GM12878 (cell line): ENCODE data around the gene RANGAP1. TPM values are rescaled to one million over a fixed set of nuclear protein-coding genes. Genes with fewer than 3 reads are reported as not detected.

Source experiments
- ATAC-seq: fragments of 200-7000 bp; cut with Tn5 transposase; 3 replicates; pipeline ENCODE4 v1.9.1; 2020; ENCODE audit warnings: mild to moderate bottlenecking, moderate library complexity
- BruUV-seq: library from RNA; stranded (reverse); fragments of 400-500 nt; replicated peaks from 2 replicates; lab custom pipeline; 2021; lab: Mats Ljungman, UMichigan
- CTCF ChIA-PET: fragments of 300-600 bp; sonication (Branson Sonifier 250); formaldehyde crosslinking; extraction: SDS; loops from one replicate; lab custom pipeline; 2021; ENCODE audit warnings: inconsistent platforms; lab: Yijun Ruan, JAX
- POLR2A ChIA-PET: fragments of 350-600 bp; formaldehyde crosslinking; extraction: SDS; loops from one replicate; lab custom pipeline; 2021; ENCODE audit warnings: inconsistent platforms; lab: Charles Lee
- RAD21 ChIA-PET: fragments of 300-600 bp; sonication (Branson Sonifier 250); formaldehyde crosslinking; loops from one replicate; lab custom pipeline; 2023; ENCODE audit warnings: antibody characterized with exemption; ENCODE audit not compliant: unreplicated experiment; lab: Charles Lee
- SMC1A ChIA-PET: fragments of 300-600 bp; sonication (Branson Sonifier 250); formaldehyde crosslinking; loops from one replicate; lab custom pipeline; 2023; ENCODE audit not compliant: unreplicated experiment, uncharacterized antibody; lab: Charles Lee
- DNase-seq: peaks from one replicate; pipeline ENCODE4 v3.0.0-alpha.2; 2011; ENCODE audit warnings: low read depth, low spot score
- FAIRE-seq: peaks from 3 replicates; lab custom pipeline; 2011; peaks lifted over from hg19 to GRCh38; lab: Jason Lieb, UNC
- H2AFZ ChIP-seq: 2 replicates; pipeline ENCODE4 v1.6.0; 2011; ENCODE audit warnings: low read depth, low read length, control low read depth; ENCODE audit not compliant: control insufficient read depth
- H3K27ac ChIP-seq: 2 replicates; pipeline ENCODE4 v1.5.1; 2011; ENCODE audit warnings: control low read depth; ENCODE audit not compliant: control insufficient read depth, insufficient read depth
- H3K27me3 ChIP-seq, 2 experiments: replicated peaks in 1 of 2; 2 replicates each; pipeline versions ENCODE4 v1.6.0 to v1.6.1; 2011; ENCODE audit warnings: low read length in 1 of 2; ENCODE audit not compliant: control insufficient read depth in 2 of 2, insufficient read depth in 2 of 2
- H3K36me3 ChIP-seq, 2 experiments: 2 replicates each; pipeline ENCODE4 v1.5.1; 2011; ENCODE audit warnings: low read length in 1 of 2; ENCODE audit not compliant: control insufficient read depth in 2 of 2, insufficient read depth in 2 of 2
- H3K4me1 ChIP-seq: 2 replicates; pipeline ENCODE4 v1.6.1; 2011; ENCODE audit warnings: mild to moderate bottlenecking, low read length, moderate library complexity, mixed read lengths; ENCODE audit not compliant: control insufficient read depth, insufficient read depth
- H3K4me2 ChIP-seq: 2 replicates; pipeline ENCODE4 v1.6.0; 2011; ENCODE audit warnings: control low read depth; ENCODE audit not compliant: control insufficient read depth, insufficient read depth
- H3K4me3 ChIP-seq: fragments of 200-600 bp; sonication (generic); 2 replicates; pipeline ENCODE4 v1.5.1; 2016
- H3K79me2 ChIP-seq: 2 replicates; pipeline ENCODE4 v1.6.0; 2011; ENCODE audit warnings: low read length; ENCODE audit not compliant: control insufficient read depth, insufficient read depth
- H3K9ac ChIP-seq: 2 replicates; pipeline ENCODE4 v1.8.0; 2011; ENCODE audit warnings: low read length, control low read depth, mixed read lengths; ENCODE audit not compliant: control insufficient read depth, insufficient read depth
- H3K9me3 ChIP-seq: replicated peaks from 3 replicates; pipeline ENCODE4 v1.5.1; 2011; ENCODE audit warnings: mild to moderate bottlenecking, low read length; ENCODE audit not compliant: control insufficient read depth, insufficient read depth
- H4K20me1 ChIP-seq: 2 replicates; pipeline ENCODE4 v1.6.0; 2011; ENCODE audit not compliant: control insufficient read depth, insufficient read depth
- BACH1 ChIP-seq: fragments of 450-650 bp; IDR thresholded peaks from 2 replicates; pipeline ENCODE4 v1.6.1; 2017; ENCODE audit warnings: mild to moderate bottlenecking, borderline replicate concordance
- BMI1 ChIP-seq: fragments of 450-650 bp; IDR thresholded peaks from 2 replicates; pipeline ENCODE4 v1.6.1; 2016; ENCODE audit warnings: mild to moderate bottlenecking, moderate library complexity, borderline replicate concordance
- CHD2 ChIP-seq: IDR thresholded peaks from 2 replicates; pipeline ENCODE4 v1.6.1; 2011; ENCODE audit warnings: low read depth, low read length, improper control_type of control experiment, borderline replicate concordance
- GATAD2B ChIP-seq: fragments of 450-650 bp; conservative IDR thresholded peaks from 2 replicates; pipeline ENCODE4 v1.6.1; 2017; ENCODE audit warnings: low read depth, mild to moderate bottlenecking, moderate library complexity
- NBN ChIP-seq: fragments of 450-650 bp; IDR thresholded peaks from 2 replicates; pipeline ENCODE4 v1.6.1; 2016
- NFIC ChIP-seq: IDR thresholded peaks from 2 replicates; pipeline ENCODE4 v1.6.1; 2012; ENCODE audit warnings: low read depth, mild to moderate bottlenecking, inconsistent platforms, low read length, moderate library complexity
- NFYB ChIP-seq: IDR thresholded peaks from 2 replicates; pipeline ENCODE4 v1.6.1; 2011; ENCODE audit warnings: low read depth, mild to moderate bottlenecking, low read length, improper control_type of control experiment, moderate library complexity; ENCODE audit not compliant: insufficient read depth
- NR2F1 ChIP-seq: fragments of 450-650 bp; conservative IDR thresholded peaks from 2 replicates; pipeline ENCODE4 v1.6.1; 2017; ENCODE audit warnings: mild to moderate bottlenecking
- NRF1 ChIP-seq: conservative IDR thresholded peaks from 2 replicates; pipeline ENCODE4 v1.6.1; 2011; ENCODE audit warnings: mild to moderate bottlenecking, low read depth, low read length, improper control_type of control experiment
- POLR2AphosphoS2 ChIP-seq: IDR thresholded peaks from 2 replicates; pipeline ENCODE4 v1.6.1; 2011; ENCODE audit warnings: low read depth, mild to moderate bottlenecking, low read length, improper control_type of control experiment, moderate library complexity
- POLR2AphosphoS5 ChIP-seq: IDR thresholded peaks from 2 replicates; pipeline ENCODE4 v1.6.1; 2011; ENCODE audit warnings: mild to moderate bottlenecking, low read length, inconsistent platforms
- RFX5 ChIP-seq: IDR thresholded peaks from 2 replicates; pipeline ENCODE4 v1.6.1; 2011; ENCODE audit warnings: low read depth, low read length, improper control_type of control experiment
- SP1 ChIP-seq: IDR thresholded peaks from one replicate; pipeline ENCODE4 v1.6.1; 2011; ENCODE audit warnings: low read depth, low read length
- SPI1 ChIP-seq: IDR thresholded peaks from 2 replicates; pipeline ENCODE4 v1.6.1; 2011; ENCODE audit warnings: low read depth, mild to moderate bottlenecking, low read length, moderate library complexity, borderline replicate concordance; ENCODE audit not compliant: insufficient read depth
- SREBF2 ChIP-seq: IDR thresholded peaks from 2 replicates; pipeline ENCODE4 v1.6.1; 2012; ENCODE audit warnings: mild to moderate bottlenecking, low read length
- ZNF24 ChIP-seq: fragments of 450-650 bp; IDR thresholded peaks from 2 replicates; pipeline ENCODE4 v1.6.1; 2017; ENCODE audit warnings: antibody characterized with exemption, mild to moderate bottlenecking
- WGBS: methylation state at CpG from one replicate; pipeline ENCODE4 v1.1.6; 2016; ENCODE audit warnings: low lambda C conversion rate; ENCODE audit not compliant: insufficient replicate concordance, insufficient coverage; ENCODE audit errors: missing lambda C conversion rate; 5-methylcytosine and 5-hydroxymethylcytosine counted together
- in situ Hi-C: fragments of 300-500 bp; cut with MboI; formaldehyde crosslinking; loops from 9 replicates; pipeline ENCODE4 v1.14.3; 2018; ENCODE audit warnings: mixed read lengths
- intact Hi-C: fragments of 100-400 bp; cut with micrococcal nuclease; formaldehyde crosslinking; loops from one replicate; pipeline ENCODE4 v1.14.2; 2022; ENCODE audit not compliant: unreplicated experiment
- polyA plus RNA-seq, 11 experiments: library from polyadenylated mRNA; depleted of rRNA in 4 of 11; unstranded in 6 of 11; stranded (reverse) in 5 of 11; fragments of >200 nt; fragmentation: Nextera tagmentation in 4 of 11; fragmentation: Illumina TruSeq in 1 of 11; extraction: Ambion mirVana in 4 of 11; extraction: Trizol in 1 of 11; gene quantifications; 1 replicate in 1 of 11; 2 replicates in 10 of 11; pipeline versions ENCODE4 v1.2.1 to v1.2.3, GENCODE V29; 2011 to 2016; ENCODE audit warnings: inconsistent platforms in 2 of 11, missing spikeins in 2 of 11, low read depth in 1 of 11
- total RNA-seq, 4 experiments: library from RNA; depleted of rRNA in 3 of 4; stranded (reverse); fragments of >200 nt in 3 of 4; fragmentation: Illumina TruSeq in 1 of 4; extraction: Trizol in 1 of 4; gene quantifications; 2 replicates each; pipeline versions ENCODE4 v1.2.1 to v1.2.3, GENCODE V29; 2013 to 2021
- TF ChIP-seq, protein P1 (sequence below): fragments of 450-650 bp; conservative IDR thresholded peaks from 2 replicates; pipeline ENCODE4 v1.6.1; 2017; ENCODE audit warnings: mild to moderate bottlenecking, moderate library complexity
- TF ChIP-seq, protein P2 (sequence below): IDR thresholded peaks from 2 replicates; pipeline ENCODE4 v1.6.1; 2012; ENCODE audit warnings: mild to moderate bottlenecking, low read depth, low read length

The RANGAP1 gene
- total and polyA plus RNA-seq, 10 of the 15 experiments (the other 5 are each of a cell fraction or from before 2014, with no cell fraction given) = 2.5 to 109 (median 60.2) TPM

DNA sequence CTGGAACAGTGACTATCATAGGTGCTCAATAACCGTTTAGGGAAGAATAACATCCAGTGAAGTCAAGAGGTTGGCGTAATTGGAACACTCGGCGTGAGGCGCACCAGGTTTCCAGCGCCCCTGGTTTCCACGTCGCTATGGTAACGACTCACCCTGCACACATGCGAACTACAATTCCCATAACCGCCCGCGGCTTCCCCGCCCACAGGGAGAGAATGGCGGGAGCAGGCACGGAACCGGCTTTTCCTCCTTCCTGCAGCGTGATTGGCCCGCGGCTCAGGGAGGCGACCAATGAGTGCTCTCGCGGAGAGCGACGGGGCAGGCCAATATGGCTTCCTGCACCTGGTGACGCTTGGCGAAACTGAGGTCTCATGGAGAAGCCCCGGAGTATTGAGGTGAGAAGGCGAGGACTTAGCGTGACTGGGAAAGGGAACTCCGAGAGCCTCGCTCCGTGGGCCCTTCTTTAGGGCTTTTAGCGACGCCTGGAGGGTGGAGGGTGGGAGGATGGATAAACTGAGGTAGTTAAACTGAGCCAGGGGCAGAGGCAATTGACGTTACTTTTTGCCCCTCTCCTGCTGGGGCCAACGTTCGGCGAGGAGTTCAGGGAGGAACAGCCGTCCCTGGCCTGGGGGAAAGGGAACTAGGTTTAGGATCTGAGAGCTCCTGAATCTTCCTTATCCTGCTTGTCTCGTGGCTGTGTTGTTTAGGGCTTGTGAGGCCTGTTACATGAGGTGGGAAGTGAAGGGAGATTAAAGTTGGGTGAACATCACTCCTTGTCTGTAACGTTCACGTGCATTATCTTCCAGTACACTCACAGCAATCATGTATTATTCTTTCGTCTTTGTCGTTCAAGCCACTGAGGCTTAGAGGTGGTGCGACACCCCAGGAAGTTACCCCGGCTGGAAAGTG is 80.7 kb downstream of the RANGAP1 start, which contains the start of gene L3MBTL2:
TSS of gene L3MBTL2 (plus strand) at position 321 of the 909 bp plus-strand sequence. CDS start at position 372, 51 bp downstream.
- peaks cover 10% of the 10 kb centered on the region for H3K79me2 ChIP-seq
- POLR2A ChIA-PET = no interaction called here
- CTCF ChIA-PET = interaction anchor here (0.7 to 1.8 kb wide), 2 partner anchors 283 to 304 kb away, joined by 3 to 5 read pairs; no protein-coding TSS in a partner anchor
- ATAC-seq (peak; percentile 100), DNase-seq (peak; percentile 88), FAIRE-seq (peak; percentile 98)
- H3K4me1 ChIP-seq = no peaks in the 10 kb centered on the region
- H3K27me3 ChIP-seq = no peaks in the 10 kb centered on the region
- intact Hi-C loops = no loop called here
- TSS peak; percentile 92 for BruUV-seq
- peak within 1 kb of the TSS; percentile 89 for H3K4me2 ChIP-seq
- peak within 1 kb of the TSS; percentile 96 for H3K9ac ChIP-seq
- in situ Hi-C loops = no loop called here
- peaks cover 0 to 5% of the 10 kb centered on the region in 2 experiments; a peak in 2 of 4 replicates for H3K36me3 ChIP-seq
- no peaks in the 10 kb centered on the region for H3K9me3 ChIP-seq
- peak within 1 kb of the TSS; percentile 99 for H2AFZ ChIP-seq
- WGBS = 1% methylated on average over 47 of the region's 47 CpGs
- RAD21 ChIA-PET = no interaction called here
- H3K27ac ChIP-seq = peak within 1 kb of the TSS; percentile 93
- peak within 1 kb of the TSS; percentile 93 for H3K4me3 ChIP-seq
- SMC1A ChIA-PET = no interaction called here
- H4K20me1 ChIP-seq = no peaks in the 10 kb centered on the region
- no peak for TF ChIP-seq ZNF24
- TF ChIP-seq POLR2AphosphoS5 = peak; percentile 85
- TF ChIP-seq NR2F1 = no peak
- TF ChIP-seq SREBF2 = no peak
- TF ChIP-seq POLR2AphosphoS2 = no peak
- 0 out of 2 replicates have a peak, but pooled peaks have one; percentile 7 for TF ChIP-seq SPI1
- peak; percentile 93 for TF ChIP-seq NFYB
- peak; percentile 98 for TF ChIP-seq BMI1
- TF ChIP-seq, protein P1, sequence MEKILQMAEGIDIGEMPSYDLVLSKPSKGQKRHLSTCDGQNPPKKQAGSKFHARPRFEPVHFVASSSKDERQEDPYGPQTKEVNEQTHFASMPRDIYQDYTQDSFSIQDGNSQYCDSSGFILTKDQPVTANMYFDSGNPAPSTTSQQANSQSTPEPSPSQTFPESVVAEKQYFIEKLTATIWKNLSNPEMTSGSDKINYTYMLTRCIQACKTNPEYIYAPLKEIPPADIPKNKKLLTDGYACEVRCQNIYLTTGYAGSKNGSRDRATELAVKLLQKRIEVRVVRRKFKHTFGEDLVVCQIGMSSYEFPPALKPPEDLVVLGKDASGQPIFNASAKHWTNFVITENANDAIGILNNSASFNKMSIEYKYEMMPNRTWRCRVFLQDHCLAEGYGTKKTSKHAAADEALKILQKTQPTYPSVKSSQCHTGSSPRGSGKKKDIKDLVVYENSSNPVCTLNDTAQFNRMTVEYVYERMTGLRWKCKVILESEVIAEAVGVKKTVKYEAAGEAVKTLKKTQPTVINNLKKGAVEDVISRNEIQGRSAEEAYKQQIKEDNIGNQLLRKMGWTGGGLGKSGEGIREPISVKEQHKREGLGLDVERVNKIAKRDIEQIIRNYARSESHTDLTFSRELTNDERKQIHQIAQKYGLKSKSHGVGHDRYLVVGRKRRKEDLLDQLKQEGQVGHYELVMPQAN = peak; percentile 57
- TF ChIP-seq CHD2 = peak; percentile 91
- TF ChIP-seq NFIC = no peak
- 0 out of 2 replicates have a peak, but pooled peaks have one; percentile 68 for TF ChIP-seq RFX5
- peak; percentile 20; the same call in 1 of the 2 replicates for TF ChIP-seq NRF1
- TF ChIP-seq, protein P2, sequence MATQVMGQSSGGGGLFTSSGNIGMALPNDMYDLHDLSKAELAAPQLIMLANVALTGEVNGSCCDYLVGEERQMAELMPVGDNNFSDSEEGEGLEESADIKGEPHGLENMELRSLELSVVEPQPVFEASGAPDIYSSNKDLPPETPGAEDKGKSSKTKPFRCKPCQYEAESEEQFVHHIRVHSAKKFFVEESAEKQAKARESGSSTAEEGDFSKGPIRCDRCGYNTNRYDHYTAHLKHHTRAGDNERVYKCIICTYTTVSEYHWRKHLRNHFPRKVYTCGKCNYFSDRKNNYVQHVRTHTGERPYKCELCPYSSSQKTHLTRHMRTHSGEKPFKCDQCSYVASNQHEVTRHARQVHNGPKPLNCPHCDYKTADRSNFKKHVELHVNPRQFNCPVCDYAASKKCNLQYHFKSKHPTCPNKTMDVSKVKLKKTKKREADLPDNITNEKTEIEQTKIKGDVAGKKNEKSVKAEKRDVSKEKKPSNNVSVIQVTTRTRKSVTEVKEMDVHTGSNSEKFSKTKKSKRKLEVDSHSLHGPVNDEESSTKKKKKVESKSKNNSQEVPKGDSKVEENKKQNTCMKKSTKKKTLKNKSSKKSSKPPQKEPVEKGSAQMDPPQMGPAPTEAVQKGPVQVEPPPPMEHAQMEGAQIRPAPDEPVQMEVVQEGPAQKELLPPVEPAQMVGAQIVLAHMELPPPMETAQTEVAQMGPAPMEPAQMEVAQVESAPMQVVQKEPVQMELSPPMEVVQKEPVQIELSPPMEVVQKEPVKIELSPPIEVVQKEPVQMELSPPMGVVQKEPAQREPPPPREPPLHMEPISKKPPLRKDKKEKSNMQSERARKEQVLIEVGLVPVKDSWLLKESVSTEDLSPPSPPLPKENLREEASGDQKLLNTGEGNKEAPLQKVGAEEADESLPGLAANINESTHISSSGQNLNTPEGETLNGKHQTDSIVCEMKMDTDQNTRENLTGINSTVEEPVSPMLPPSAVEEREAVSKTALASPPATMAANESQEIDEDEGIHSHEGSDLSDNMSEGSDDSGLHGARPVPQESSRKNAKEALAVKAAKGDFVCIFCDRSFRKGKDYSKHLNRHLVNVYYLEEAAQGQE = no peak
- TF ChIP-seq BACH1 = no peak
- TF ChIP-seq SP1 = peak; percentile 93
- peak; percentile 42; the same call in 1 of the 2 replicates for TF ChIP-seq GATAD2B
- TF ChIP-seq NBN = peak; percentile 72; the same call in 1 of the 2 replicates
